ENCODE results near the gene ZBTB22. TPM values are rescaled to one million over a fixed set of nuclear protein-coding genes. Genes with fewer than 3 reads are reported as not detected.
"Not testable (repeated sequence)": the region's sequence is repeated elsewhere in the genome, so short reads cannot be mapped to it uniquely, and the experiment has no call there.

ZBTB22 gene
- total RNA-seq, 1 donor from 2014 or later = 23.4 TPM

DNA sequence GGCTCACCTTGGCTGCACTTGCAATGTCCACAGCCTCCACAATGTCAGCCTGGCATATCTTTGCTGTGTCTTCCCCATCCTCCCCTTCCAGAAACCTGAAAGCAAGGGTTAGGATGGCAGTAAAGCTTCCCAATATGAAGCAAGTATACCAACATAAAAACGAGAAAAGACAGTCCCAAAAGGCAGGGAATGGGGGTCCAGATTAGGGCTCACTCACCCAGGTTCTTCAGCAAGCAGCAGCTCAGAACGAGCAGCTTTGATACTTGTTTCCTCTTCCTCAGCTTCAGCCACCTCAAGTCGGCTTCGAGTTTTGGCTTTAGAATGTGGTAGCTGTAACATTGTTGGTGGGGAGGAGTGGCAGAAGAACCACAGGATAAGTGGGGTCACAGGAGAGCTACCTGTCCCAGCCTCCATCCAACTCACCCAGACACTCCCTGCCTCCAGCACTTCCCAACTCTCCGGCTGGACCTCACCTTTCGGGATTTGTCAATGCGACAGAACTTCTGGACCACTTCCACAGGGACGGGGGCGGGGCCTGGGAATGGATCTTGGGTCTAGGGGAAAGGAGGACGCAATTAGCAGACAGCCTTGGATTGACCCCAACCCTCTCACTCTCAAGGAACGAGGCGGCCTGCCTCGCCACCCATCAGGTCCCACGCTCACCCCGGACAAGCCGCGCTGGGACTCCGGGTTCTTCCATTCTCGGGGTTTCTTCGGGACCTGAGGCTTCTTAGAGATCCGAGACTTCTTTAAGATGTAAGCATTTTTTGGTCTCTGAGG is 29.2 kb downstream of the ZBTB22 start:
- Mint-ChIP-seq H3K36me3 (ENCODE audit: low read depth) (peaks cover 2% of the 10 kb centered on the region), H3K4me3 (peak overlapping the region; percentile 96), H3K27me3 (ENCODE audit: low read depth) (no peaks in the 10 kb centered on the region), H3K27ac (ENCODE audit: unreplicated experiment) (no peak overlapping the region), H3K4me1 (peaks cover 31% of the 10 kb centered on the region), H3K9me3 (no peaks in the 10 kb centered on the region)
- DNase-seq (ENCODE audit: low read depth, low spot score) = no peak
- TF ChIP-seq CTCF (conservative IDR thresholded peaks at IDR 0.05) = no peak

DNA sequence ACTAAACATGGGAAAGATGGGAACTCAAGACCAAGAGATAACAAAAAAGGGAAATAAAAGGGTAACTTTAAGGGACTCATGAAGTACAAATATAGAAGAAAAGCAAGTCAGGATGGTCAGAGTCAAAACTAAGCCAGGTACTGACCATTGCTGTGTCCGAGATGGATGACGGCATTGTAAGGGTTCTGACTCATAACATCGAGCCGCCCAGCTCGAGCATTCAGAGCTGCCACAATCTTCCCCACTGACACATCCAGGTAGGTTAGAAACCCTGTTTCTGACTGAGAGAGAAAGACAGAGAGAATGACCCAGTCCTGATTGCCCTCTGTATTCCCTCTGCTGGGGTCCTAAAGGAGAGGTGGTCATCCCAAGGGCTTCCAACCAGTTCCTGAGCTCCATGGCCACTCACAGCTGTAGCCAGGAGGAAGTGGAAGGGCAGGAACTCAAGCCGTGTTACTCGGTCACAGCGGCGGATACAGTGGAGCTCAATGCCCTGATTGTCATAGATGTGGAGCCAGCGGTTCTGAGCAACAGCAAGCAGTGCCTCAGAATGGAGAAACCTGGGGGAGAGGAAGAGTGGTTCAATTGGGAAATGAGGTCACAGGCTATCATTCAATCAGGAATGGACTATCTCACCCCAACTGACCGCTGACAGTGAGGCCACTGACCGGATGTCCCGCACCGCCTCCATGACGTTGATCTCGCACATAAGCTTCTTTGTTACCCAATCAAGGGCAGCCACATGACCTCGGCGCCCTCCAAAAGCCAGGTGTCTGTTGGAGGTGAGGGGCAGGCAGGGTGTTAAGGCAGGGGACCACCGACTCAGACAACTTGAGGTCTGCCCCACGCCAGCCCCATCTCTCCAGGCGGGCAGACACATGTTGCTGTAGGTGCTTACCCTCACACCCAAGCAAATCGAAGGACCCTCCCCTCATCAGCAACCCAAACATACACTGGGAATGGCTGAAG is 30.3 kb downstream of the ZBTB22 start:
- H3K9me3 Mint-ChIP-seq = no peaks in the 10 kb centered on the region
- H3K27ac Mint-ChIP-seq (ENCODE audit: unreplicated experiment) = no peak overlapping the region
- peak overlapping the region; percentile 96 for H3K4me3 Mint-ChIP-seq
- DNase-seq (ENCODE audit: low read depth, low spot score) = no peak
- no peak for TF ChIP-seq CTCF (conservative IDR thresholded peaks at IDR 0.05)
- H3K4me1 Mint-ChIP-seq = peaks cover 31% of the 10 kb centered on the region
- H3K27me3 Mint-ChIP-seq (ENCODE audit: low read depth) = no peaks in the 10 kb centered on the region
- peaks cover 2% of the 10 kb centered on the region for H3K36me3 Mint-ChIP-seq (ENCODE audit: low read depth)

- H3K4me1 Mint-ChIP-seq = peaks cover 22% of the 10 kb centered on the region
- H3K27ac Mint-ChIP-seq (ENCODE audit: unreplicated experiment); H3K4me3 Mint-ChIP-seq; DNase-seq (ENCODE audit: low read depth, low spot score); H3K27me3 Mint-ChIP-seq (ENCODE audit: low read depth); H3K36me3 Mint-ChIP-seq (ENCODE audit: low read depth); H3K9me3 Mint-ChIP-seq: not testable (repeated sequence)
These were observed 32.3 kb downstream of the ZBTB22 start for GRCh38 chr6:33285214-33285613.

GRCh38 chr6:33280539-33280938 is 37.0 kb downstream of the ZBTB22 start:
- Mint-ChIP-seq H3K27ac (ENCODE audit: unreplicated experiment) (no peak overlapping the region), H3K9me3 (no peaks in the 10 kb centered on the region), H3K27me3 (ENCODE audit: low read depth) (no peaks in the 10 kb centered on the region), H3K4me3 (peak overlapping the region; percentile 59), H3K4me1 (peaks cover 19% of the 10 kb centered on the region), H3K36me3 (ENCODE audit: low read depth) (peaks cover 4% of the 10 kb centered on the region)
- DNase-seq (ENCODE audit: low read depth, low spot score) = no peak
- TF ChIP-seq CTCF (conservative IDR thresholded peaks at IDR 0.05) = no peak

DNA sequence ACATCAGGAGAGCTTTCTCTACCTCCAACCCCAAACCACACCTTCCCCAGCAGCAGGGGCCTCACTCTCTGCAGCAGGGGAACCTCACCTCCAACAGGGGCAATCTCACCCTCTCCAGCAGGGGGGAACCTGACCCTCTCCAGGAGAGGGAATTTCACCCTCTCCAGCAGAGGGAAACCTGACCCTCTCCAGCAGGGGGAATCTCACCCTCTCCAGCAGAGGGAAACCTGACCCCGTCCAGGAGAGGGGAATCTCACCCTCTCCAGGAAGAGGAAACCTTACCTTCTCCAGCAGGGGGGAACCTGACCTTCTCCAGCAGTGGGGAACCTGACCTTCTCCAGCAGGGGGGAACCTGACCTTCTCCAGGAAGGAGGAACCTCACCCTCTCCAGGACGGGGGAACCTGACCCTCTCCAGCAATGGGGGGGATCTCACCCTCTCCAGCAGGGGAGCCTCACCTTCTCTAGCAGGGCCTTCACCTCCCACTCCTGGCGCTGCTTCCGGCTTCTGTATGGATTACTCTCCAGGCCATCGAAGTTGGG is 37.5 kb downstream of the ZBTB22 start:
- peak; percentile 29 for DNase-seq (ENCODE audit: low read depth, low spot score)
- Mint-ChIP-seq H3K27me3 (ENCODE audit: low read depth) (no peaks in the 10 kb centered on the region), H3K36me3 (ENCODE audit: low read depth) (peaks cover 4% of the 10 kb centered on the region), H3K27ac (ENCODE audit: unreplicated experiment) (no peak overlapping the region), H3K4me1 (peaks cover 24% of the 10 kb centered on the region), H3K4me3 (peak overlapping the region; percentile 59), H3K9me3 (no peaks in the 10 kb centered on the region)
- peak; percentile 61 for TF ChIP-seq CTCF (conservative IDR thresholded peaks at IDR 0.05)

Data from neural crest cell (in vitro differentiated cells).